IPS-20b (cell line): ENCODE results near the gene POLR2J2.
"Not testable (repeated sequence)": the region's sequence is repeated elsewhere in the genome, so short reads cannot be mapped to it uniquely, and the experiment has no call there.

ENCODE experiments used
- H3K27ac ChIP-seq: one replicate; pipeline ENCODE4 v1.5.1; 2013; ENCODE audit warnings: low read length
- H3K27me3 ChIP-seq: 2 replicates; pipeline ENCODE4 v1.6.1; 2013; ENCODE audit warnings: mild to moderate bottlenecking, low read length, inconsistent platforms; ENCODE audit not compliant: insufficient read depth
- H3K36me3 ChIP-seq: 2 replicates; pipeline ENCODE4 v1.6.1; 2013; ENCODE audit warnings: low read depth, mild to moderate bottlenecking, inconsistent platforms, low read length, moderate library complexity; ENCODE audit not compliant: insufficient read depth
- H3K4me1 ChIP-seq: 2 replicates; pipeline ENCODE4 v1.6.1; 2013; ENCODE audit warnings: mild to moderate bottlenecking, control low read depth, inconsistent platforms, low read length, moderate library complexity; ENCODE audit not compliant: insufficient read depth
- H3K4me3 ChIP-seq: 2 replicates; pipeline ENCODE4 v1.5.1; 2013; ENCODE audit warnings: mild to moderate bottlenecking, low read length, inconsistent platforms
- H3K9ac ChIP-seq: 2 replicates; pipeline ENCODE4 v1.6.1; 2013; ENCODE audit warnings: low read depth, mild to moderate bottlenecking, inconsistent platforms, low read length, moderate library complexity
- H3K9me3 ChIP-seq: 2 replicates; pipeline ENCODE4 v1.6.1; 2013; ENCODE audit warnings: mild to moderate bottlenecking, low read depth, low read length, inconsistent platforms; ENCODE audit not compliant: insufficient read depth

POLR2J2 gene

DNA sequence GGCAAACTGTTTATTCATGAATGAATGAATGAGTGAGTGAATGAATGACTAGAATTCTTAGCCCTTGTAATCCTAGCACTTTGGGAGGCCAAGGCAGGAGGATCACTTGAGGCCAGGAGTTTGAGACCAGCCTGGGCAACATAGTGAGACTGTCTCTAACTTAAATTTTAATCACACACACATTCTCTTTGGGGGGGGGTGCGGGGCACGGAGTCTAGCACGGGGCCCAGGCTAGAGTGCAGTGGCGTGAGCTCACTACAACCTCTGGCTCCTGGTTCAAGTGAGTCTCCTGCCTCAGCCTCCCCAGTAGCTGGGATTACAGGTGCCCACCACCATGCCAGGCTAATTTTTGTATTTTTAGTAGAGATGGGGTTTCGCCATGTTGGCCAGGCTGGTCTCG, 19.1 kb upstream of the POLR2J2 start:
- not testable (repeated sequence) for H3K27me3 ChIP-seq, H3K4me3 ChIP-seq, H3K4me1 ChIP-seq, H3K9ac ChIP-seq, H3K27ac ChIP-seq, H3K9me3 ChIP-seq, H3K36me3 ChIP-seq

DNA sequence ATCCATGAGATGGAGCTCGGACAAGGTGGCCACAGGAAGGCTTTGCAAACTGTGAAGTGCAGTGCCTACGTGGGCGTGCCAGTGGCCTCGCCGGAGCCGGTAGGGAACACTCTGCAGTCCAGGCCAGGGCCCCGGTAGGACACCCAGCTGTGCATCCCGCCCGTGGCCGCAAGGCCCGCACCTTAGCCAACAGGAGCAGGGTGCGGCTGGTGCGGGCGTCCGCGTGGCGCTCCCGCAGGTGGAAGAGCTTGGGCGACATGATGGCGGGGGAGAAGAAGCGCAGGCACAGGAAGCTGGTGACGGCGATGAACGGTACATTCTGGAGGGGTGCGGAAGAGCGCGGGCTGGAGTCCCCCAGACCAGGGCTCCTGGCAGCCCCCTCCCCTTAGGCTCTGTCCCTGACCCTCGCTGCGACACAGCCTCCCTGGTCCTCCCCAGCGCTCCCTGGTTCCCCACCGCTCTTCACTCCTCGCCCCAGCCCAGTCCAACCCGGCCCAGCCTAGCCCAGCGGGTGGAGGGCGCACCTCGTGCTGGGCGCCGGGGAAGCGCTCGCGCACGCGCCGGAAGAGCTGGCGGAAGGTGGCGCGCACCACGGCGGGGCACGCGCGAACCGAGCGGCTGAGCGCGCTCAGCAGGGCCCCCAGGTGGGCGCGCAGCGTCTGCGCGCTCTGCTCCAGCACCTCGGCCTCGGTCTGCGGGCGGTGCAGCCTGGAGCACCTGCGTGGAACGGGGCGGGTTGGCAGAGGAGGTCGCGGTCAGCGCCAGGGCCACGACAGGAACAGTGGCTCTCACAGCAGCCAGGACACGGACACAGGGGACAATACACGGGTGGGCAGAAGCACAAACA, 18.2 kb upstream of the POLR2J2 start:
- not testable (repeated sequence) for H3K4me1 ChIP-seq, H3K27ac ChIP-seq, H3K36me3 ChIP-seq, H3K9me3 ChIP-seq, H3K9ac ChIP-seq, H3K4me3 ChIP-seq, H3K27me3 ChIP-seq

DNA sequence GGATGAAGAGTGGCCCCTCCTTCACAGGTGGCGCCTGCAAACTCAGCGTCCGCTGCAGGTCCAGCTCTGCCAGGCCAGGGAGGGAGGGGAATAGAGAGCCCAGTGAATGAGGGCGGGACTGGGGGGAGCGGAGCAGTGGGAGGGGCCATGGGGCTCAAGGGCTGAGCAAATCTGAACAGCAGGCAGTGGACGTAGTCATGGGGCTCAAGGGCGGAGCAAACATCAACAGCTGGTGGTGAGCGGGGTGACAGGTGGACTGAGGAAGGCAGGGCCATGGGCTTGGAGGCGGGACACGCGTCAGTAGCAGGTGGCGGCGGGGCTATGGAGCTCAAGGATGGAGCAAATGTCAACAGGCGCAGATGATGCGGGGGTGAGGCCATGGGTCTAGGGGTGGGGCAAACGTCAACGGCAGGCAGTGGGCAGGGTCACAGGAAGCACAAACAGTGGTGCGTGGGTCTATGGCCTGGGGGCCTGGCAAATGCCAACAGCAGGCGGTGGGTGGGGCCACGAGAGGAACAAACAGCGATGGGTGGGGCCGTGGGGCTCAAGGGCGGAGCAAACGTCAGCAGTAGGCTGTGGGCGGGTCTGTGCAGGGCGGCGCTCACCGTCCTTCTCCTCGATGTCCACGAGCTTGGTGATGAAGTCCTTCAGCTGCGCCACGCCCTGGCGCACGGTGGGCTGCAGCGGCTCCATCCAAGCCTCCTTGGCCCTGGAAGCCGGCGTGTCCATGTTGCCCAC, 17.0 kb upstream of the POLR2J2 start:
- not testable (repeated sequence) for H3K9me3 ChIP-seq, H3K36me3 ChIP-seq, H3K4me1 ChIP-seq, H3K9ac ChIP-seq, H3K27ac ChIP-seq, H3K27me3 ChIP-seq, H3K4me3 ChIP-seq

DNA sequence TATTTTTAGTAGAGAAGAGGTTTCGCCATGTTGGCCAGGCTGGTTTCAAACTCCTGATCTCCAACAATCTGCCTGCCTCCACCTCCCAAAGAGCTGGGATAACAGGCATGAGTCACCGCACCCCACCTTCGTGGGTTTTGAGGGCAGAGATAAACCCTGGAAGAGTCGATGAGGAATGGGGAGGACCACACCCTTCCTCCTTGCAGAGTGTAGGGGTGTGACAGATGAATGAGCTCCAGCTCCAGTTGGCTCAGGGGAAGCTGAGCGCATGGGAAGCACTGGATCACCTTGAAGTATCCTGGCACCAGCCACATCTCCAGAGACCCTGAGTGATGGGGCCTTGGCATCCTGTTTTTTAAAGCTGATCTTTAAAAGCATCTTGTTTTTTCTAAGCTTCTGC, 11.1 kb upstream of the POLR2J2 start:
- not testable (repeated sequence) for H3K4me1 ChIP-seq, H3K4me3 ChIP-seq, H3K27ac ChIP-seq, H3K9ac ChIP-seq, H3K36me3 ChIP-seq, H3K27me3 ChIP-seq, H3K9me3 ChIP-seq

DNA sequence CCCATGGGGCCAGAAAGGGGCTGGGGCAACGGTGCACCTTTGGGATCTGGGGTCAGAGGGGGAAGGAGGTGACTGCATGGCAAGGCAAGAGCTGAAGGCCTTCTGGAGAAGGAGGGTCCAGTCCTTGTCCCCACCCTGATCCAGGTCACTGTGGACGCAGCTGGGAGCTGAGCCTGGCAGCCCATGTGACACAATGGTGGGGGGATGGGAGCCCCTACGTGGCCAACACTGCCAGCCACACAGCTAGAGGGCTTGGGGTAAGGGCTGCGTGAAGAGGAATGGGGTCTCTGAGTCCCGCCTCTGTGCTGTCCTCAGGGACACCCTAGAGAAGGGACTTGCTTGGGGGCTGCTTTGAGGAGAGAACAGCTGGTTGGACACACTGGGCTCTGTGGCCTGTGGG, 9.3 kb upstream of the POLR2J2 start:
- H3K4me3 ChIP-seq, H3K27ac ChIP-seq, H3K36me3 ChIP-seq, H3K9ac ChIP-seq, H3K4me1 ChIP-seq, H3K27me3 ChIP-seq, H3K9me3 ChIP-seq: not testable (repeated sequence)

DNA sequence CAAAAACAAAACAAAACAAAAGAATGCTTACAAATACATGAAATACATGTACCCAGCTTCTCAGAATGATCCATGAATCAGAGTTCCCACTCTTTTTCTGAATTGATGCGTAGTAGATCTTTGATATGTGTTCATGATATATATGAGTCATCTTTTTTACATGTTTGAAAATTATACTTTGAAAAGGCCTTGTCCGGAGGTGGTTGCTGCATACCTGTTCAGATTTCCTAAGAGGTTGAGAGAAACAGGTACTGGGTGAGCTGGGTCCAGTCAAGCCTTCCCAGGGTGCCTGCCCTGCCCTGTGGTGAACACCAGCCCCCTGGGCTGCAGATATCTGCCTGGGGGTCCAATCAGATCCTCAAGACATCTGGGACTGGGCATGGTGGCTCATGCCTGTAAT, 4.1 kb upstream of the POLR2J2 start:
- not testable (repeated sequence) for H3K4me3 ChIP-seq, H3K27ac ChIP-seq, H3K4me1 ChIP-seq, H3K9me3 ChIP-seq, H3K36me3 ChIP-seq, H3K9ac ChIP-seq, H3K27me3 ChIP-seq

DNA sequence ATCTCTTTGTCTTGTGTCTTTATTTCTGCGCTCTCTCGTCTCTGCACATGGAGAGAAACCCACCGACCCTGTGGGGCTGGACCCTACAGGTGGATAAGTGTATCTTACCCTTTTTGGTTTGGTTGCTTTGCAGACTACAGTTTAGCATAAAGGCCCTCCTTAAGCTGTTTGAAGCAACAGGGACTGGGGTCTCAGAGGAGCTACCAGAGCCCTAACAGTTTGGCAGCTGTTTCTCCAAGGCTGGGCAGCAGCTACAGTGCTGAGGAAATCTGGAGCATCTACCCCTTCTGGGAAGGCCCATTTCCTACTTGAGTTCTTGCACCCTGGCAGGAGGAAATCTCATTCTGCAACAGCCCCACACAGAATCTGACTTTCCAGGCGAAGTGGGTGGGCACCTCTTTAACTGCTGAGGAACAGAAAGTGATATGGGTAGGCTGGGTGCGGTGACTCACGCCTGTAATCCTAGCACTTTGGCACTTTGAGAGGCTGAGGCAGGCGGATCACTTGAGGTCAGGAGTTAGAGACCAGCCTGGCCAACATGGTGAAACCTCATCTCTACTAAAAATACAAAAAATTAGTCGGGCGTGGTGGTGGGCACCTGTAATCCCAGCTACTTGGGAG, 2.1 kb upstream of the POLR2J2 start:
- H3K27ac ChIP-seq, H3K36me3 ChIP-seq, H3K4me3 ChIP-seq, H3K9ac ChIP-seq, H3K4me1 ChIP-seq, H3K27me3 ChIP-seq, H3K9me3 ChIP-seq: not testable (repeated sequence)

DNA sequence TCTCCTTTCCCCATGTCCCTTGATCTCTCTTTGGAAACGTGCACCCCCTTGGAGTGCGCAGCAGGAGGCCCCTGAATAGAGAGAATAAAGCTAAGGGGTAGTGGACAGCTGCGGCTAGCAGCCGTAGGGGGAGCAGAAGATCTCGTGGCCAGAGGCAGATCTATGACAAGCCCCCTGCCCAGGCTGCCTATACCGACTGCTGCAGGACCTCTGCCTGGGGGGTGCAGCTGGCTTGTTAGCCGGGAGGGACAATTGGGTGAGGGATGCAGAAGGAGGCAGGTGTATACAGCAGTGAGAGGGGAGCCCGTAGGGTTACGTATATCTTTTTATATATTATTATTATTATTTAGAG, 469 bp upstream of the POLR2J2 start:
- H3K4me3 ChIP-seq, H3K4me1 ChIP-seq, H3K9me3 ChIP-seq, H3K27ac ChIP-seq, H3K36me3 ChIP-seq, H3K9ac ChIP-seq, H3K27me3 ChIP-seq: not testable (repeated sequence)

DNA sequence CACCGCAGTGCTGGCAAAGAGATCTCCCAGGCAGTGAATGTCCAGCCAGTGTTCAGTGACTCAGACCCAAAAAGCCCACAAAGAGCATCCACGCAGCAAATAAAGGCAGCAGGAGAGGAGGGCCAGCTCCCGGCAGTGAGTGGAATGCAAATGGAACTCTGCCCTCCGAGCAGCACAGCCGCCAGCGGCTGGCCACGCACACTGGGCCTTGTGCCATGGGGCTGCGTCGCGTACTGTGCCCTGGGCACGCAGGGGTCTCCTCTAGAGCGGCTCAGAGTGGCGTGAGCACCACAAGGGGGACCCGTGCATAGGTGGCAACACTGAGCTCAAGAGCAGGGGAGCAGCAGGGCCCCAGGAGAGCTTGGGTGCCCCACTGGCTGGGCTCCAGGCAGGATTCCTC, 3.9 kb downstream of the POLR2J2 start:
- H3K36me3 ChIP-seq, H3K9me3 ChIP-seq, H3K27ac ChIP-seq, H3K4me1 ChIP-seq, H3K4me3 ChIP-seq, H3K27me3 ChIP-seq, H3K9ac ChIP-seq: not testable (repeated sequence)

DNA sequence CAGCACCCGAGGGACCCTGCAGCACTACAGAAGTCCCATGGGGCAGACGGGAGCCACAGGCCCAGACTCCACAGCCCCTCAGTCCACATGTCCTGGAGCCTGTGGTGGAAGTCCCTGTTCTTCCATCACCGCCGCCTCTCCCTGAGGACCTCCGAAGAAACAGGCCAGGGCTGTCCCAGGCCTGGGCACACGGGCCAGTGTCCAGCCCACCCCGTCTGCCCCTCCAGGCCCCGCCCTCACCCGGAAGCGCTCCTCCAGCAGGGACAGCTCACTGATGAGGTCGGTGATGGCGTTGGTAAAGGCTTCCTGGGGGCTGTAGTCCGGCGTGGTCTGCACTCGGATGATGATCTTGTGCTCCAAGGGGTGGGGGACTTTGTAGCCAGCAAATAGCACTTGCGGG, 4.6 kb downstream of the POLR2J2 start:
- H3K27me3 ChIP-seq, H3K27ac ChIP-seq, H3K36me3 ChIP-seq, H3K4me3 ChIP-seq, H3K9ac ChIP-seq, H3K9me3 ChIP-seq, H3K4me1 ChIP-seq: not testable (repeated sequence)

DNA sequence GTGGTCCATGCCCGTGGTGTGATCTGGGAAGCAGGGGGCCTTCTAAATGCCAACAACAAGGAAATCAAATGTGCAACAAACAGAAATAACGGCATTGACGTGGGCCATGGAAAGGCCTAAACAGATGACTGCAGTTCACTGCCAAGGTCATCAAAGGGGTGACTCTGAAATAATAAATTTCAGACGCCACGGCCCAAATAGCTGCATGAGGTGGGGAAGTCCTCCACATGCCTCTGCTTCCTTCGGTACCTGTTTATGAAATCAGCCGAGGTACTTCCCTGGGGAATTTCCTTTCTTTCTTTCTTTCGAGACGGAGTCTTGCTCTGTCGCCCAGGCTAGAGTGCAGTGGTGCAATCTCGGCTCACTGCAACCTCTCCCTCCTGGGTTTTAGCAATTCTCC, 6.7 kb downstream of the POLR2J2 start:
- not testable (repeated sequence) for H3K27ac ChIP-seq, H3K4me1 ChIP-seq, H3K9me3 ChIP-seq, H3K36me3 ChIP-seq, H3K27me3 ChIP-seq, H3K9ac ChIP-seq, H3K4me3 ChIP-seq

DNA sequence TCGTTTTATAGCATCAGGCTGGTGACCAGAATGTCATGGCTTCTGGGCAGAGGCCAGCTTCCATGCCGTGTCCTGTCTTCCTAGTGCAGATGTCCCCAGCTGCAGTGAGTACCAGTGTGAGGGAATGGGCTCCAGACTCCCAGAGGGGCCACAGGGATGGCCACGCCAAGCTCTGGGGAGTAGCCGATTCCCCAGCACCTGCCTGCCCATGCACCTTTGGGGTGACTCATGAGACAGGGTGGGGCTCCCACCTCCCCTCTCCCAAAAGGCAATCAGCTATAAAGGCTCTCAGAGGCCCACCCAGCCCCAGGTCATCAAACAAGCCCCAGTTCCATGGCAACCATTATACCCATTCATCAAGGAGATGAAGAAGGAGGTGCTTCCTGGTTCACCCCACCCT, 21.5 kb downstream of the POLR2J2 start, which contains the start of gene SPDYE2B:
TSS of gene SPDYE2B (plus strand) at position 396 of the 400 bp plus-strand sequence. CDS start 2,030 bp downstream, outside the sequence.
- not testable (repeated sequence) for H3K4me1 ChIP-seq, H3K9me3 ChIP-seq, H3K9ac ChIP-seq, H3K27ac ChIP-seq, H3K4me3 ChIP-seq, H3K27me3 ChIP-seq, H3K36me3 ChIP-seq
